GM23248 (cell line): ENCODE measurements around the gene CSRP1.

Experiments
- EZH2 ChIP-seq: fragments of 200-600 bp; sonication (generic); IDR thresholded peaks from 2 replicates; pipeline ENCODE4 v1.6.1; 2018; ENCODE audit warnings: antibody characterized with exemption, mild to moderate bottlenecking; ENCODE audit not compliant: insufficient read depth, poor library complexity, severe bottlenecking
- EZH2phosphoT487 ChIP-seq: fragments of 200-600 bp; sonication (generic); IDR thresholded peaks from 2 replicates; pipeline ENCODE4 v1.6.1; 2018; ENCODE audit warnings: antibody characterized with exemption, moderate library complexity, mild to moderate bottlenecking, low read depth; ENCODE audit not compliant: insufficient read depth

DNA sequence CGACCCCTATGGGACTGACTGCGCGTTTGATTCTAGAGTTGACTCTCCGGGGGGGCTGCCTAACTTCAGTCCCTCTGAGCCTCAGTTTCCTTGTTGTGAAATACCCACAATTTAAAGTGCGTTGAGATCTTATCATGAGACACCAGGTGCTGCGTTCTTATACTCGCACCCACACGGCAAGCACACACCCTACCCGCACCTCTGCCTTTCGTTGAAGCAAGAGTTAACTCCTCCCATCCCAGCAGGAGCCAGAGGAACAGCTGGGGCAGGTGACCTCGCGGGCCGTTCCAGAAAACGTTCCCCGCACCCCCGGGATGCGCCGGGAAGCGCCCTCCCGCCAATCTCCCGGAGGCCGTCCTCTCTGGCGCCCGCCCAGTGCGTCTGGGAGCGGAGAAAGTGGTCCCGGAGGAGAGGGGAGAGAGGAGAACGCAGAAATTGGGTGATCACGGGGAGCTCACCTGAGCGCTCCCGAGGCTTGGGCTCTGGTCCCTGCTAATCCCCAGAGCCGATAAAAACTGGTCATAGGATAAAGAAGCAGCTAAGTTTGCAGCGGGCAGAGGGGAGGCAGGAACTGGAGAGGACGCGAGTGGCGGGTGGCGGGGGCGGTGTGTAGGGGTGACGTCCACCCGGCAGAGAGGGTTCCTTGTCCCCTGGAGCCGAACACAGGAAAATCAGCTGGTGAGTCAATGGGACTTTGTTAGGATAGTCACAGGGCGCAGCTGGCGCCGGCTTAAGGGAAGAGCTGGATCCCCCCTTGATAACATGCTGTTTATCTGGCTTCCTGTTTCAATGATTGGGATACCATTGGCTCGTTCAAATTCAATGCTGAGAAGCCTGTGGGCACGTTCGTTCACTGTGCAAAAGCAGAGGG is 32.9 kb upstream of the CSRP1 start:
- TF ChIP-seq EZH2 (no peak), EZH2phosphoT487 (no peak)
